Measurements from ENCODE around the gene FARP2. TPM values are rescaled to one million over a fixed set of nuclear protein-coding genes. Genes with fewer than 3 reads are reported as not detected.
A peak's percentile ranks its signal among the peaks of the same experiment; 100 is the strongest.

Gene FARP2
- total RNA-seq, 1 donor from 2014 or later, result 67.7 TPM

GRCh38 chr2:241508240-241509154 lies 152.4 kb downstream of the FARP2 start, which contains the start of gene STK25:
Gene STK25, minus strand, starts transcription at chr2:241508584. Its CDS starts 549 bp downstream, at chr2:241508035.
- no peaks in the 10 kb centered on the region for H3K36me3 Mint-ChIP-seq (ENCODE audit: unreplicated experiment)
- H3K27ac Mint-ChIP-seq (ENCODE audit: unreplicated experiment), result peak within 1 kb of the TSS; percentile 85
- TF ChIP-seq CTCF (IDR thresholded peaks at IDR 0.05; ENCODE audit: partially characterized antibody, unreplicated experiment), result no peak
- peak within 1 kb of the TSS; percentile 95 for H3K4me3 Mint-ChIP-seq (ENCODE audit: unreplicated experiment)
- DNase-seq, result peak; percentile 99
- peaks cover 17% of the 10 kb centered on the region for H3K9me3 Mint-ChIP-seq (ENCODE audit: unreplicated experiment)
- peaks cover 8% of the 10 kb centered on the region for H3K27me3 Mint-ChIP-seq (ENCODE audit: unreplicated experiment)
- peaks cover 18% of the 10 kb centered on the region for H3K4me1 Mint-ChIP-seq (ENCODE audit: low read depth, unreplicated experiment)

DNA sequence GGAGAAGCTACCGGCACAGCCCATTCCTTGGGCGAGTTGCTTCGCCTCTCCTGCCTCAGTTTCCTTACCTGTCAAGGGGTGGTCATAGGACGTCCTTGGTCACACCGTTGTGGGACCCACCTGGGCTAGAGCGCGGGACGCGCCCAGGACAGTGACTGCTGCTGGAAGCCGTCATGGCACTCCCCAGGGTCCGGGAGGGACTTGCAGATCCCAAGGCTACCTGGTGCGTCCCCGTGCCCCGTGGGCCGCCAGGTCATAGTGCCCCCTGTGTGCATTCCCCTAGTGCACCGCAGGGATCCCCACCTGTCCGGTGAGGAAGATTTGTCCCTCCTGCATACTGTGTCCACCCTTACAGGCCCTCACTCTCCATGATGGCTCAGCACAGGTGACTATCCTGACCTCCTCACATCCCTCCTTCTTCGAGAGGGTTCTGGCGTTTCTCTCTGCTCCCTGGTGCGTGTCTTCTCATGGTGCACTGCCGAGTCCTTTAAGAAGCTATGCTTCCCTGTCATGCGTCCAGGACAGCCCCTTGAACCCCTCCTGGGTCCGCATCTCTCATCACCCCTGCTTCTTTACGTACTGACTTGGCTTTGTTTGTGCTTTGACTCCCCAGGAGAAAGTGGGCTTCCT lies 153.2 kb downstream of the FARP2 start:
- Mint-ChIP-seq H3K27me3 (ENCODE audit: unreplicated experiment) (peaks cover 4% of the 10 kb centered on the region), H3K27ac (ENCODE audit: unreplicated experiment) (peak overlapping the region; percentile 13)

GRCh38 chr2:241511091-241511741 lies 155.1 kb downstream of the FARP2 start:
- H3K27me3 Mint-ChIP-seq (ENCODE audit: unreplicated experiment), result peaks cover 3% of the 10 kb centered on the region
- no peak overlapping the region for H3K4me3 Mint-ChIP-seq (ENCODE audit: unreplicated experiment)
- no peak overlapping the region for H3K27ac Mint-ChIP-seq (ENCODE audit: unreplicated experiment)
- no peak for DNase-seq
- no peaks in the 10 kb centered on the region for H3K36me3 Mint-ChIP-seq (ENCODE audit: unreplicated experiment)
- peaks cover 8% of the 10 kb centered on the region for H3K9me3 Mint-ChIP-seq (ENCODE audit: unreplicated experiment)
- H3K4me1 Mint-ChIP-seq (ENCODE audit: low read depth, unreplicated experiment), result peaks cover 5% of the 10 kb centered on the region
- TF ChIP-seq CTCF (IDR thresholded peaks at IDR 0.05; ENCODE audit: partially characterized antibody, unreplicated experiment), result no peak

More for the DNA sequence above, 153.2 kb downstream of the FARP2 start:
- Mint-ChIP-seq H3K9me3 (ENCODE audit: unreplicated experiment) (peaks cover 17% of the 10 kb centered on the region), H3K4me3 (ENCODE audit: unreplicated experiment) (peak overlapping the region; percentile 86), H3K4me1 (ENCODE audit: low read depth, unreplicated experiment) (peaks cover 16% of the 10 kb centered on the region), H3K36me3 (ENCODE audit: unreplicated experiment) (no peaks in the 10 kb centered on the region)
- no peak for TF ChIP-seq CTCF (IDR thresholded peaks at IDR 0.05; ENCODE audit: partially characterized antibody, unreplicated experiment)
- DNase-seq, result no peak

- Mint-ChIP-seq H3K27me3 (ENCODE audit: unreplicated experiment) (peaks cover under 1% of the 10 kb centered on the region), H3K36me3 (ENCODE audit: unreplicated experiment) (no peaks in the 10 kb centered on the region), H3K4me1 (ENCODE audit: low read depth, unreplicated experiment) (no peaks in the 10 kb centered on the region), H3K27ac (ENCODE audit: unreplicated experiment) (no peak overlapping the region), H3K4me3 (ENCODE audit: unreplicated experiment) (no peak overlapping the region), H3K9me3 (ENCODE audit: unreplicated experiment) (peaks cover 6% of the 10 kb centered on the region)
- no peak for DNase-seq
- TF ChIP-seq CTCF (IDR thresholded peaks at IDR 0.05; ENCODE audit: partially characterized antibody, unreplicated experiment), result no peak
Observed at GRCh38 chr2:241514553-241514952, 158.5 kb downstream of the FARP2 start.
